Stromal cell of bone marrow (primary cell): ENCODE results near the gene KRCC1.

Experiments used
- DNase-seq: peaks from one replicate; pipeline ENCODE4 v3.0.0-alpha.2; 2012; ENCODE audit warnings: low read depth

The KRCC1 gene

GRCh38 chr2:88055371-88056128 lies at the start of gene KRCC1:
KRCC1 (minus strand) TSS chr2:88055783; CDS start chr2:88028563, 27,220 bp downstream.
- DNase-seq, result peak; percentile 90

GRCh38 chr2:88100489-88100858 lies 44.9 kb upstream of the KRCC1 start:
- no peak for DNase-seq

DNA sequence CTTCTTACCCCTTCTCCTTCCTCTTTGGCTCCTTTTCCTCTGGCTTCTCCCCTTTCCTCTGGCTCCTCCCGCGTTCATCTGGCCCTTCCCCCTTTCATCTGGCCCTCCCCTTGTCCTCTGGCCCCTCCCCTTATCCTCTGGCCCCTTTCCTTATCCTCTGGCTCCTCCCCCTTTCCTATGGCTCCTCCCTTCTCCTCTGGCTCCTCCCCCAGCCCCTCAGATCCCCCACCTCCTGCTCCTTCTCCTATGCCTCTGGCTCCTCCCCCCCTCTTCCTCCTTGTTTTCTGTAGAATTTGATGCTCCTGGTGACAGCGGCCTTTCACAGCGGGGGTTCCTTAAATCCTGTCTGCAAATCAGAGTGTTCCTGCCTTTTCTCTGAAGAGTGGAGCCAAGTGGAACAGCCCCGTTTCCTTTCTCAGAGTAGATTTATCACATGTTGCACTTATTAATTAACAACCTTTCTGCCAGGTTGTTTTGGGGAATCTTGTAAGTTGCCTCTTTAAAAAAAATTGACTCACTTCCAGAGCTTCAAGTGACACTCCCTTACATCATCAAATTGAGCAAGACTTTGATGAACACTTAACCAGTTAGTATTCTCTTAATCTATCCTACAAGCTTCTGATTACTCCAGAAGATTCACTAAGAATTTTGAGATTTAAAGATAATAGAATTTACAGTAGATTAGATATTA lies 44.4 kb upstream of the KRCC1 start:
- DNase-seq, result peak; percentile 9

- no peak for DNase-seq
These were observed 42.9 kb upstream of the KRCC1 start for GRCh38 chr2:88098558-88098900.

DNA sequence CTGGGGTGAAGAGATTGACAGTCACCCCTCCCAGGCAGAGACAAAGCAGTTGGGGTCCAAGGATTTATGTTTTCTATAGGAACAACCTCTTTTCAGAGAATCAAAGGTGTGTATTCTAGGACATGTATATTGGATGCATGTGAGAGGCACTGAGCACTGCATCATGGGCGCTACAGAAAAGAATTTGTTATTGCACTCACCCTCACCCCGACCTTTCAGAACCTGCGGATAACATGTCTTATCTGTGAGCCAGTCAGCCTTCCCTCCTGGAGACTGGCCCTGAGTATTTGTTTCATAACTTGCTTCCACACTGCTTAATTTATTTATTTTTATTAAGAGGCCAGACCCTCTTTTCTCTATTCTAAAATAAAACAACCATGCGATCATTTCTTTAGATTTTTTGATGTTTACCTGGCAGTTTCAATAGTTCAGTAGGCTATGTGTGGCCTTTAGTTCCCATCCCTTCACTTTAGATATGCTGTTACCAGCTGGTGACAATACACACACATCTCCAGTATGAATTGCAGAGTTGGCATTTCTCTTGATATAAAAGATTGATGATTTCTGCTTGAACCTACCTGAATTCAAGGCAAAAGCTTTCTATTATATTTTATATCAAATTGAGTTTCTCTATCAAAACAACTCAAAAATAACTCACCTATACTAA lies 42.4 kb upstream of the KRCC1 start:
- no peak for DNase-seq

DNA sequence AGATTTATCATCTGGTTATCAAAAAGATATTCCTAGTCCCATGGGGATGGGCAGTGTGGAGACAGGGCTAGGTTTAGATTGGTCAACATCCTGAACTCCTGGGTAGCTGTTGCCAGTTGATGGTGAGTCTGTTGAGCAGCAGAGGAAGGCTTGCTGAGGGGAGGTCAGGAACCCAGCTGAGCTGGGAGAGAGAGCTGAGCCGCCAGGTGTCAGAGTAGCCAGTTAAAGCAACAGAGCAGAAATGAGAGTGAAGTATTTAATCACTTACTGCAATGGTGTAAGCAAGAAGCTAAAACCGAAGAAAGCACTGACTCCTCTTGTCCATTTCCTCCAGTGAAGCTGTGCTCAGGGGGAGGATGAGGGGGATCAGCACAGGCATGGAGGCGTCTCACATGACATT lies 41.6 kb upstream of the KRCC1 start:
- no peak for DNase-seq

DNA sequence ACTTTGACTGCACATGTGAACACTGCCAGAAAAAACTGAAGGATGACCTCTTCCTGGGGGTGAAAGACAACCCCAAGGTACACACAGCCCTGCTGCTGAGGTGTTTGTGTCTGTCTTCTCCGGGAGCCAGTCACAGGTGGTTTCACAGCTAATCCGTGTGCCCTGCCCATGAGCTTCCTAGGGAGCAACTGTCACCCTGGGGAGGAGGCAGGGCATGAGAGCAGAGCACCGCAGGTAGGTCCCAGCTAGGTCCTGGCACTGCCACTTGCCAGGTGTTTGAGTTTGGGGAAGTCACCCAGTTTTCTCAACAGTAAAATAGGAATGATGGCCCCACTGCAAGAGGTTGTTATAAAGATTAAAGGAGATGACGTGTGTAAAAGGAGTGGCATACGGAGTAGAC lies 41.1 kb upstream of the KRCC1 start:
- DNase-seq, result no peak

DNA sequence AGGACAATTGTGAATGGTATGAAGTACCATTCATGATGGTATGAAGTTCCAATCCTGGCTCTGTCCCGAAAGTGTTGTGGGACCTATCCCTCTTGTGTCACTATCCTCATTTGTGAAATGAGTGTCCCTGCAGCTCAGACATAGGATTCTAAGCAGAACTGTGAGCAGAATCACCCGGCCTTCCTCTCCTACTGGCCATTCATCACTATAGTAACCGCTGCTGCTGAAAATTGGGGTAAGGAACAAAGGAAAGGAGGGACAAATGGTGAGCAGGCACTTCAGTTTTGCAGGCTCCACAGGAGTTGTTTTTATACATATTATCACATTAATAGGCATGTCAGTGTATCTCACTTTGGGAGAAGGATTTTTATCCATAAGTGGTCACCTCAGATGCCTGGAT lies 39.4 kb upstream of the KRCC1 start:
- no peak for DNase-seq

- no peak for DNase-seq
These were observed 37.2 kb upstream of the KRCC1 start for GRCh38 chr2:88092773-88093172.

DNA sequence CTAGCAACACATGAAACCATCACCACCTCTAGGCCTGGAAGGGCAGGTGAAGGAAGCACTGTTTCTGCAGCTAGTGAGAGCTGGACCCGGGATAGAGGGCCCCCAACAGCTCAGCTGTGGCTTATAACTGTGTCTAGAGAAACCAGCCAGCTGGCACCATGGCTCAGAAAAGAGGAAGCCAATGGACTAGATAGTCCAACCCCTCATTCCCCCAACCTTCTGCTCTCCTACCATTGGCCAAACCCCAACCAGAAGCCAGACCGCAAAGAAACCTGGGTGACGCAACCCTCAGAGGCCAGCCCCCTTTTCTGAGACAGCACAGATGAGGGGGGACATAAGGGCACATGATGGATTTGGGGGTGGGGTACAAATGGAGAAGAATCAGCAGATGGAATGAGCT lies 36.4 kb upstream of the KRCC1 start:
- DNase-seq, result no peak

DNA sequence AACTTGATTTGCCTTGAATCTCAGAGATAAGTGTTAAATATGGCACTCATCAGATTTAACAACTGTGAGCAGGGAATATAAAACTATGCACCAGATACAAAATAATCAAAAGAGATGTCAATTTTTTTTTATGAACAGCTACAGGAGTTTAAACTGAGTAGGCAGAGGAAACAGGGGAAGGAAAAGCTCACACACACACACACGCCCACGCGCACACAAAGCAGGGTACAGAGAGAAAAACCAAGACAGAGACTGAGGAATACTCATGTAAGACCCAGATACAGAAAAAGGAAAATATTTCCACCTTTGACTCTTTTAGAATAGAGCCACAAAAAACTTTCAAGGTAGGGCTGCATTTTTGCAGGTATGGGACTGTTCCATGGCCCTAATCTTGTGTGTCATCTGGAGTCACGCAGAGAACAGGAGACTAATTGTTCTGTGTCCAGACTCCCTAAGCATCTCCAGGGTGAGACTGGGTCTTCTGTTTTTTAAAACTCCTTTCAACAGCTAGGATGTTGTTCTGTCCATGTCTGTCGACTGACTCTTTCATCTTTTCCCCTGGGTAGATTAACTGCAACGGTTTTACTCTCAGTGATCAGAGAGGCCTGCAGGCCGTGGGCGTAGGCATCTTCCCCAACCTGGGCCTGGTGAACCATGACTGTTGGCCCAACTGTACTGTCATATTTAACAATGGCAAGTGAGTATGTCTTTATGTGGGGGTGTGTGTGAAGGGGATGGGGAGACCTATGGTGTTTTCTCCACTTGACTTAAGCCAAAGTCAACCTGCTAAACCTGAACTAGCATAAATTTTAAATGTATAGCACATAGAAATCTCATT lies 35.1 kb upstream of the KRCC1 start:
- DNase-seq, result no peak

DNA sequence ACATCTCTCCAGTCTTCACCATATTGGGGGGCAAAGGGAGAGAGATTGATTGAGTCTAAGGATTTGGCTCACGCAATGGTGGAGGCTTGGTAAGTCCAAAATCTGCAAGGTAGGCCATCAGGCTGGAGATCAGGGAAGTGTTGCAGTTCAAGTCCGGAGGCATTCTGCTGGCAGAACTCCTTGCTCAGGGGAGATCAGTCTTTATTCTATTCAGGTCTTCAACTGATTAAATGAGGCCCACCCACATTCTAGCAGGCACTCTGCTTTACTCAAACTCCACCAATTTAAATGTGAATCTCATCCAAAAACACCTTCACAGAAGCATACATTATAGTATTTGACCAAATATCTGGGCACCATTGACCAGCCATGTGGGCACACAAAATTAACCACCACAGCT lies 33.4 kb upstream of the KRCC1 start:
- no peak for DNase-seq

GRCh38 chr2:88087763-88088162 lies 32.2 kb upstream of the KRCC1 start:
- no peak for DNase-seq

DNA sequence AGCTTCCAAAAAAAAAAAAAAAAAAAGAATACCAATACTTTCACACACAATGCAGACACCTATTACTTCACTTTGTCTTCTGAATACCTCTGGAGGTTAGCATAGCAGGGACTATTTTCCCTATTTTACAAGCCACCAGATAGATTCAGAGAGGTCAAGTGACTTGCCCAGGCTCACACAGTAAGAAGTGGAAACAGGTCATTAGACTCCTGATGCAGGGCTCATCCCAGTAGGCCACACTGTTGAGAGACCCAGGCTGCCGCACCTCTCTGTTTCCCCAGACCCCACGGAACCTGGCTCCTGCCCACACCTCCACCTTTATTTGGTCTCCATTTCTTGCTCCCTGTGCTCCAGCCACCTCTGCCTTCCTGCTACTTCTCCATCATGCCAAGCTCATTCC lies 31.5 kb upstream of the KRCC1 start:
- DNase-seq, result no peak

- no peak for DNase-seq
These were observed 30.8 kb upstream of the KRCC1 start for GRCh38 chr2:88086401-88086800.

GRCh38 chr2:88085602-88086001 lies 30.0 kb upstream of the KRCC1 start:
- DNase-seq, result no peak

DNA sequence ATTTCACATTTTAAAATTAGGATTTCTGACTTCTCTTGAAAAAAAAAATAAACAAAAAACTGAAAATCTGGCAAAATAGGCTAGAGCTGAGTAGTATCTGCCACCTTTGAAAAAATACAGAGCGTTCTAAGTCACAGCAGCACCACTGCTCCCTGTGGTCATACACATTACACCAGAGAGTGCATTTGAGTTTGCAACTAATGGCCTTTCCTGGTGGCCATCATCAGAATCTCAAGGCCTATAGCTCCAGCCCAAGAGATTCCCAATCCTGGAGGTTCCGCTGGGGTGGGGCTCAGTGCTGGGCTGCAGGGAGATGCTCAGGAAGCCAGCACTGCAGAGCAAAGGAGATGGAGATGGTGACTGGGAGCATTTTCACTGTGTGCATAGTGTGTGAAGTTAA lies 29.5 kb upstream of the KRCC1 start:
- no peak for DNase-seq

DNA sequence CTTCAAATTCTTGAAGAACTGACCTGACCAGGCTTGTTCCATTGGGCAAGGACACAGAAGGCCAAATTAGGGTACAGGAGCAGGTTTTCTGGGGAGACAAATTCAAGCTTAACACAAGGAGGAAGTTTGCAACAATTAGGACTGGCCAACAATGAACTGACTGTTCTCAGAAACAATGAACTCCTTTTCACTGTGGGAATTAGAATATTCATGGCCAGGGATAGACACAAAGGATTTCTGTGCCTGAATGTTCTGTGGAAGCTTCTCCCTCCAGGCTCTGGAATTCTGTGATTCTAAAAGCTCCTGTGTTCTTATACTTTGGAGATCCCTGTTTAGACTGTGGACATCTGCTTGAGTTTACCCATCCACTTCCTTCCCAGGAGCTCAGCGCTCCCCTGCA lies 27.2 kb upstream of the KRCC1 start:
- no peak for DNase-seq

GRCh38 chr2:88081924-88082608 lies 26.5 kb upstream of the KRCC1 start:
- no peak for DNase-seq

DNA sequence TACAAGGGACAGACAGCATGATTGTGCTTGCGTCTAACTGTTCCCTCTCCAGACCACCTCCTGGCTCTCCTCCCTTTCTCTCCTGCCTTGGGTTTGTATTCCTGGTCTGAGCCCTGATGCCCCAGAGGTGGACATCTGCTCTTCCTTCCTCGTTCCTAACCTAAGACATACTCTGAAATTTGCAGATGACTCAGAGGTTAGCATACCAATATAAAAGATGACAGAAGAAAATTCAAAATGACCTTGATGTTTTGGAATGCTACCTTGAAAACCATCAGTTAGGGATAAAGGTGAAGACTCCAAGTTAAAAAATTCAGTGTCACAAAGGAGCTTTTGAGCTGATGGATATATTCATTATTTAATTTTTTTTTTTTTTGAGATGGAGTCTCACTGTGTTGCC lies 25.0 kb upstream of the KRCC1 start:
- DNase-seq, result no peak

DNA sequence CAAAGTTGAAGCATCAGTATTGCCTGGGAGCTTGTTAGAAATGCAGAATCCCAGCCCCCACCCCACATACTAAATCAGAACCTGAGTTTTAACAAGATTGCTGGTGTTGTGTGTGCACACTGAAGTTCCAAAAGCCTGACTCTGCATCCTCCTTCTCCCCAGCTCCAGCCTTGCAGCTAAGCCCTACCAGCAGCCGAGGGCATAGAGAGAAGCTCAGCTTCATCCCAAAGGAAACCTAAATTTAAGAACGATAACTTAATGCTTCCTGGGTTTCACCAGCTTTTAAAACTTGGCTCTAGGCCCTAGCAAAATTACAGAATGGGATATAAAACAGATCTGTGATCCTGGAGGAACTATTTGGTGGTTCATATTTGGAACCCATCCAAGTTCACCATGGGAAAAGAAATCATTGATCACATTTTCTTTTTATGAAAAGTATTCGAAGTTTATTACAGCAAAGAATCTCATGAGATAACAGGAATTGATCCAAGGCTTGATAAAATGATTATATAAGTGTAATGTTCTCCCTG lies 23.1 kb upstream of the KRCC1 start:
- DNase-seq, result no peak

GRCh38 chr2:88077080-88077479 lies 21.5 kb upstream of the KRCC1 start:
- no peak for DNase-seq
